GM18502 (cell line): ENCODE measurements around the gene TMEM184C.
A peak's percentile ranks its signal among the peaks of the same experiment; 100 is the strongest.

ENCODE experiments used
- ATAC-seq: cut with Tn5 transposase; IDR thresholded peaks from one replicate; pipeline ENCODE4 v1.9.1; 2021; ENCODE audit warnings: mild to moderate bottlenecking; ENCODE audit not compliant: unreplicated experiment, poor library complexity

Gene TMEM184C

GRCh38 chr4:147645099-147645498 lies 27.9 kb downstream of the TMEM184C start:
- no peak for ATAC-seq

- ATAC-seq, result no peak
Measured at GRCh38 chr4:147648656-147649055, 31.5 kb downstream of the TMEM184C start.

GRCh38 chr4:147651563-147651962 lies 34.4 kb downstream of the TMEM184C start:
- peak; percentile 55 for ATAC-seq

- no peak for ATAC-seq
Measured at GRCh38 chr4:147655639-147656038, 38.4 kb downstream of the TMEM184C start.

GRCh38 chr4:147658501-147658900 lies 41.3 kb downstream of the TMEM184C start:
- ATAC-seq, result no peak

- ATAC-seq, result no peak
Measured at GRCh38 chr4:147674073-147674472, 56.9 kb downstream of the TMEM184C start.

- ATAC-seq, result no peak
Measured at GRCh38 chr4:147674496-147674895, 57.3 kb downstream of the TMEM184C start.

GRCh38 chr4:147678106-147678505 lies 60.9 kb downstream of the TMEM184C start:
- no peak for ATAC-seq

- no peak for ATAC-seq
Measured at GRCh38 chr4:147678796-147679549, 61.8 kb downstream of the TMEM184C start.

GRCh38 chr4:147682755-147683154 lies 65.6 kb downstream of the TMEM184C start:
- no peak for ATAC-seq

- no peak for ATAC-seq
Measured at GRCh38 chr4:147683188-147683591, 66.0 kb downstream of the TMEM184C start.

GRCh38 chr4:147683717-147684700 lies 66.8 kb downstream of the TMEM184C start, which contains the start of gene PRMT9:
Gene PRMT9, minus strand, starts transcription at chr4:147684163. Its CDS starts 176 bp downstream, at chr4:147683987.
- ATAC-seq, result peak; percentile 99

GRCh38 chr4:147689067-147689466 lies 71.9 kb downstream of the TMEM184C start:
- ATAC-seq, result no peak

- ATAC-seq, result no peak
Measured at GRCh38 chr4:147691820-147692219, 74.6 kb downstream of the TMEM184C start.

GRCh38 chr4:147693218-147693617 lies 76.0 kb downstream of the TMEM184C start:
- ATAC-seq, result no peak

GRCh38 chr4:147696866-147697265 lies 79.7 kb downstream of the TMEM184C start:
- ATAC-seq, result no peak

GRCh38 chr4:147704846-147705245 lies 87.6 kb downstream of the TMEM184C start:
- no peak for ATAC-seq

GRCh38 chr4:147707892-147708672 lies 90.9 kb downstream of the TMEM184C start:
- ATAC-seq, result peak; percentile 73

- ATAC-seq, result no peak
Measured at GRCh38 chr4:147709999-147710398, 92.8 kb downstream of the TMEM184C start.
